ENCODE measurements around the gene MAP3K8.

- no peak for TF ChIP-seq POLR2AphosphoS5 (IDR thresholded peaks at IDR 0.05; ENCODE audit: low read depth, low read length)
- peak; percentile 37; the same call in 1 of the 2 replicates for TF ChIP-seq POLR2A (IDR thresholded peaks at IDR 0.05; ENCODE audit: low read depth, low read length)
- no peak for TF ChIP-seq TAF1 (IDR thresholded peaks at IDR 0.05; ENCODE audit: low read depth, low read length)
- TF ChIP-seq POU2F2 (IDR thresholded peaks at IDR 0.05; ENCODE audit: low read depth, low read length): no peak
- TF ChIP-seq SPI1 (IDR thresholded peaks at IDR 0.05; ENCODE audit: low read depth, low read length): peak; percentile 82
- no peak for TF ChIP-seq PAX5 (IDR thresholded peaks at IDR 0.05; ENCODE audit: insufficient read depth, low read length, severe bottlenecking)
Measured at GRCh38 chr10:30467651-30468338, 33.8 kb downstream of the MAP3K8 start.

All from GM12891 (cell line).